Measurements from ENCODE around the gene CPXM2. TPM values are rescaled to one million over a fixed set of nuclear protein-coding genes. Genes with fewer than 3 reads are reported as not detected.

CPXM2 gene
- total and polyA plus RNA-seq, 2 experiments from 2014 or later, result 14.8 to 19.8 TPM

DNA sequence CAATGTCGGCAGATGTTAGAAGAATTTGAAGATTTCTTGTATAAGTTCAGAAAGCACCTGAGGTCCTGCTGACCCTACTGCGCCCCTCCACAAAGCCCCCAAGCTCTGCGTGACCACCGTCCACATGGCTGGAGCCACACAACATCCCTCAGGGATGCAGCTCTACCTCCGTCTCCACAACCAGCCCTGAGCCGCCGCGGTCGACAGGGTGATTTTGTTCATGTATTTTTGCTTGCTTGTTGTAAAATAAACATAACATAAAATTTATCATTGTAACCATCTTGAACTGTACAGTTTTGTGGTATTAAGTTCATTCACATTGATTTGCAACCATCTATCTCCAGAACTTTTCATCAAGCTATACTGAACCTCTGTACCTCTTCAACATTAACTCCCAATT, 50.5 kb downstream of the CPXM2 start:
- H3K27ac ChIP-seq, result no peak overlapping the region
- H2AFZ ChIP-seq, result no peak overlapping the region
- no peaks in the 10 kb centered on the region for H4K20me1 ChIP-seq (ENCODE audit: insufficient read depth)
- no peak overlapping the region for H3K4me2 ChIP-seq (ENCODE audit: unreplicated experiment)
- TF ChIP-seq EZH2phosphoT487 (IDR thresholded peaks at IDR 0.05; ENCODE audit: insufficient read depth, low read depth) (no peak), EZH2 (IDR thresholded peaks at IDR 0.05; ENCODE audit: insufficient read depth, poor library complexity, severe bottlenecking) (no peak)
- H3K4me1 ChIP-seq (ENCODE audit: insufficient read depth), result 0 out of 2 replicates have a peak, but pooled peaks cover 8% of the 10 kb centered on the region
- no peaks in the 10 kb centered on the region for H3F3A ChIP-seq (ENCODE audit: insufficient read depth)
- no peaks in the 10 kb centered on the region for H3K9me2 ChIP-seq (ENCODE audit: insufficient read depth)
- DNase-seq, result no peak
- in situ Hi-C loops (cut with MboI), result no loop called here
- 89 to 91% methylated on average over 9 of the region's 9 CpGs for WGBS, 2 experiments (ENCODE audit: low coverage in 1 of 2, low lambda C conversion rate in 2 of 2, missing lambda C conversion rate in 2 of 2)
- H3K9me3 ChIP-seq (ENCODE audit: low read depth), result peaks cover 3% of the 10 kb centered on the region
- no peak overlapping the region for H3K4me3 ChIP-seq
- no peaks in the 10 kb centered on the region for H3K27me3 ChIP-seq (replicated peaks; ENCODE audit: insufficient read depth)
- H3K79me2 ChIP-seq (ENCODE audit: insufficient read depth), result no peaks in the 10 kb centered on the region
- H3K36me3 ChIP-seq (ENCODE audit: low read depth), result no peaks in the 10 kb centered on the region
- H3K9ac ChIP-seq, result no peak overlapping the region

DNA sequence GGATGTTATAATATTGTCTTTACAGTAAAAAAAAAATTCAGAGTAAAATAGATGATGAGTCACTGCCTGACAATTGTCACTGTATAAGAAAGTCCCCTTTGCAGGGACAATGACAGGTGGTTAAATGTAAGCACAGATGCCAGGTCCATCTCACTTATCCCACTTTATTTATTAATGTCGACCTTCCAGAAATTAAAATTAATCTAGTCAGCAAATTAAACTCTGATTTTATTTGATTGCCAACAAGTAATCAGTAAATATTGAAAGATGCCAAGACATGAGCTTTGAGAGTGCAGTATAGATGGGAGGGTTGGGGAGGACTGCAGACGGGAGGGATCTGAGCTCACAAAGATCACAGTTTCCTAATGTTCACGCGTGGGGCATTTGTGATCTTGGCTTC, 50.9 kb downstream of the CPXM2 start:
- WGBS, 2 experiments (ENCODE audit: low coverage in 1 of 2, low lambda C conversion rate in 2 of 2, missing lambda C conversion rate in 2 of 2), result 81 to 89% methylated on average over 4 of the region's 4 CpGs
- Histone ChIP-seq H3K9me2 (ENCODE audit: insufficient read depth) (no peaks in the 10 kb centered on the region), H3K27ac (no peak overlapping the region), H4K20me1 (ENCODE audit: insufficient read depth) (no peaks in the 10 kb centered on the region), H3K36me3 (ENCODE audit: low read depth) (no peaks in the 10 kb centered on the region), H3K4me2 (ENCODE audit: unreplicated experiment) (peak overlapping the region; percentile 0), H3F3A (ENCODE audit: insufficient read depth) (no peaks in the 10 kb centered on the region), H3K4me1 (ENCODE audit: insufficient read depth) (0 out of 2 replicates have a peak, but pooled peaks cover 8% of the 10 kb centered on the region), H3K4me3 (no peak overlapping the region), H3K79me2 (ENCODE audit: insufficient read depth) (no peaks in the 10 kb centered on the region), H3K9ac (no peak overlapping the region), H3K27me3 (replicated peaks; ENCODE audit: insufficient read depth) (no peaks in the 10 kb centered on the region), H3K9me3 (ENCODE audit: low read depth) (peaks cover 3% of the 10 kb centered on the region), H2AFZ (no peak overlapping the region)
- no peak for DNase-seq
- in situ Hi-C loops (cut with MboI), result no loop called here
- TF ChIP-seq EZH2 (IDR thresholded peaks at IDR 0.05; ENCODE audit: insufficient read depth, poor library complexity, severe bottlenecking) (no peak), EZH2phosphoT487 (IDR thresholded peaks at IDR 0.05; ENCODE audit: insufficient read depth, low read depth) (no peak)

GRCh38 chr10:123838596-123839310, 52.9 kb downstream of the CPXM2 start:
- WGBS, 2 experiments (ENCODE audit: low coverage in 1 of 2, low lambda C conversion rate in 2 of 2, missing lambda C conversion rate in 2 of 2), result 89 to 93% methylated on average over 13 of the region's 13 CpGs
- 0 out of 2 replicates have a peak, but pooled peaks cover 16% of the 10 kb centered on the region for H3K4me1 ChIP-seq (ENCODE audit: insufficient read depth)

DNA sequence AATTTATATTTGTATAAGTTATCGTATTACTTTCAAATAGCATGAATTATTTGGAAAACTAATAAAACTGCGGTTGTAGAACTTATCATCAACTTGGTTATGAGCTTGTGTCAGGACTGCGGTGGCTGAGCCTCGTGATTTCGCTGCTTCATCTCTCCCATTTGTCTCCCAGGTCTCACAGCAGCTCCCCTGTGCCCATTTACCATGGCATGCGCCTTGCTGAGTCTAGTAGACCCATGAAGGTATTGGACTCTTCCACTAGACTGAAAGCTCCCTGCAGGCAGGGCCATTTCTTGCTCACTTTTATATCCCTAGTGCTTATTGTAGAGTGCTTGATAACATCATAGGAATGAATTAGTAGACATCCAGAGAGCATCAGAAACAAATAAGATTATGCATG, 53.9 kb downstream of the CPXM2 start:
- H3K79me2 ChIP-seq (ENCODE audit: insufficient read depth), result no peaks in the 10 kb centered on the region
- 88 to 93% methylated on average over 6 of the region's 6 CpGs for WGBS, 2 experiments (ENCODE audit: low coverage in 1 of 2, low lambda C conversion rate in 2 of 2, missing lambda C conversion rate in 2 of 2)
- in situ Hi-C loops (cut with MboI), result no loop called here
- no peak overlapping the region for H3K9ac ChIP-seq
- no peaks in the 10 kb centered on the region for H3K36me3 ChIP-seq (ENCODE audit: low read depth)
- H3K4me1 ChIP-seq (ENCODE audit: insufficient read depth), result 0 out of 2 replicates have a peak, but pooled peaks cover 16% of the 10 kb centered on the region
- H2AFZ ChIP-seq, result no peak overlapping the region
- H3K27ac ChIP-seq, result no peak overlapping the region
- no peak for DNase-seq
- no peaks in the 10 kb centered on the region for H3K9me2 ChIP-seq (ENCODE audit: insufficient read depth)
- no peak overlapping the region for H3K4me3 ChIP-seq
- H3F3A ChIP-seq (ENCODE audit: insufficient read depth), result no peaks in the 10 kb centered on the region
- no peak overlapping the region for H3K4me2 ChIP-seq (ENCODE audit: unreplicated experiment)
- H3K9me3 ChIP-seq (ENCODE audit: low read depth), result no peaks in the 10 kb centered on the region
- TF ChIP-seq EZH2phosphoT487 (IDR thresholded peaks at IDR 0.05; ENCODE audit: insufficient read depth, low read depth) (no peak), EZH2 (IDR thresholded peaks at IDR 0.05; ENCODE audit: insufficient read depth, poor library complexity, severe bottlenecking) (no peak)
- H3K27me3 ChIP-seq (replicated peaks; ENCODE audit: insufficient read depth), result no peaks in the 10 kb centered on the region
- H4K20me1 ChIP-seq (ENCODE audit: insufficient read depth), result no peaks in the 10 kb centered on the region

More at GRCh38 chr10:123838596-123839310, 52.9 kb downstream of the CPXM2 start:
- Histone ChIP-seq H3K9ac (no peak overlapping the region), H4K20me1 (ENCODE audit: insufficient read depth) (no peaks in the 10 kb centered on the region), H3K9me3 (ENCODE audit: low read depth) (no peaks in the 10 kb centered on the region), H3K27ac (no peak overlapping the region), H3K79me2 (ENCODE audit: insufficient read depth) (no peaks in the 10 kb centered on the region), H3K4me3 (no peak overlapping the region), H3K9me2 (ENCODE audit: insufficient read depth) (no peaks in the 10 kb centered on the region), H3F3A (ENCODE audit: insufficient read depth) (no peaks in the 10 kb centered on the region), H3K4me2 (ENCODE audit: unreplicated experiment) (no peak overlapping the region), H3K27me3 (replicated peaks; ENCODE audit: insufficient read depth) (no peaks in the 10 kb centered on the region), H2AFZ (no peak overlapping the region), H3K36me3 (ENCODE audit: low read depth) (no peaks in the 10 kb centered on the region)
- no peak for TF ChIP-seq EZH2phosphoT487 (IDR thresholded peaks at IDR 0.05; ENCODE audit: insufficient read depth, low read depth)
- no peak for TF ChIP-seq EZH2 (IDR thresholded peaks at IDR 0.05; ENCODE audit: insufficient read depth, poor library complexity, severe bottlenecking)
- in situ Hi-C loops (cut with MboI), result no loop called here
- no peak for DNase-seq
